HG02884 (cell line): Measurements from ENCODE around the gene KRTAP5-5.
"Not testable (repeated sequence)": the region's sequence is repeated elsewhere in the genome, so short reads cannot be mapped to it uniquely, and the experiment has no call there.

Experiments
- ATAC-seq: cut with Tn5 transposase; IDR thresholded peaks from one replicate; pipeline ENCODE4 v1.9.1; 2021; ENCODE audit warnings: mild to moderate bottlenecking, moderate library complexity; ENCODE audit not compliant: unreplicated experiment

KRTAP5-5 gene

DNA sequence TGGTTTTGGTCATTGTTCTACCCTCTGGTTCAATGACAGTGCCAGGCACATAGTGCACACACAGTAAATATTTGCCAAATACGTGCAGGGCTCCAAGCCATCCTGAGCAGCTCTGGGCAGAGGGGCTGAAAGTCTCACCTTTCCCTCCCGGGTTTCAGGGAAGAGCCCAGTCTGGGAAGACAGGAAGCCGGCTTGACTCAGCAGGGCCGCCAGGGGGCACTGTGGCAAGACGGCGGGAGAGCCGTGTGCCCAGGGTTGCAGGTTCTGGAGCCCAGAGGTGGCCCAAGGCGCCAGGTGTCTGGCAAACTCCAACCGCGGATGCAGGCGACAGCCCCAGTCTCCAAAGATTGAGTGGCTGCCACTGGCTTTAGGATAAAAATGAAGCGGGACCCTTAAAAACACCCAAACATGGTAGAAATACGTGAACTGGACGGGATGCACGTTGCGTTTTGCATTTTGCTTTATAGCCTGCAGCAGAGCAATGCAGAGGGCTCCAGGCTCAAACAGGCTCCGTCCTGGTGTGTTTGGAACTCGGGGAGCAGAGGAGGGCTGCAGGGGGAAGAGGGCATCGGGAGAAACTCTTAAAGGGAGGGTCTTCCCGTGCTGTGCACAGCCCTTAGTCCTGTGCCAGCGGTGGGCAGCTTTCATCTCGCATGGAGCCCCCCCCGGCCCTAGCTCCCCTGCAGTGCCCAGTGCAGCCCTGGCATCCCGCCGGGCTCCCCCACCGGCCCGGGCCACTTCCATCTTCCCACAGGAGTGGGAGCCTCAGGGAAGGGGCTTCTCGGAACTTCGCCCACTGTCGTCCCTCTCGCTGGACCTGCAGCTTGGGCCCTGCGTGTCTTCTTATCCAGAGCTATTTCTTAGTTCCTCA, 10.7 kb downstream of the KRTAP5-5 start:
- ATAC-seq: no peak

DNA sequence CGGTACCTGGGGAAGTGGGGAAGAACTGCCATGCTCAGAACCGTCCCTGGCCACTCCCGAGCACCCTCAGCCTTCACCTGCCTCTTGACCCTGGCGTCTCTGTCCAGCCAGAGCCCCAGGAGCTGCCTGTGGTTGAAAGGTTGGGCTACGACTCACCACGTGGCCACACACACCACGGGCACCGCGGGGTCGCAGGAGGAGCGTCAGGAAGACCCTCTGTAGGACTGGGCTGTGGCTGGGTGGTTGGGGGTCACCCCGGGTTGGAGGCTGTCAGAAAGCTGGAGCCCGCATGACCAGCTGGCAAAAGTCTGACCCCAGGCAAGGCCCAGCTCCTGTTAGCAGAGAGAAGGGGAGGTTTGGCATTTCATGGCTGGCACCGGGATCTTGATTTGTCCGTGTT, 11.5 kb downstream of the KRTAP5-5 start:
- ATAC-seq: no peak

DNA sequence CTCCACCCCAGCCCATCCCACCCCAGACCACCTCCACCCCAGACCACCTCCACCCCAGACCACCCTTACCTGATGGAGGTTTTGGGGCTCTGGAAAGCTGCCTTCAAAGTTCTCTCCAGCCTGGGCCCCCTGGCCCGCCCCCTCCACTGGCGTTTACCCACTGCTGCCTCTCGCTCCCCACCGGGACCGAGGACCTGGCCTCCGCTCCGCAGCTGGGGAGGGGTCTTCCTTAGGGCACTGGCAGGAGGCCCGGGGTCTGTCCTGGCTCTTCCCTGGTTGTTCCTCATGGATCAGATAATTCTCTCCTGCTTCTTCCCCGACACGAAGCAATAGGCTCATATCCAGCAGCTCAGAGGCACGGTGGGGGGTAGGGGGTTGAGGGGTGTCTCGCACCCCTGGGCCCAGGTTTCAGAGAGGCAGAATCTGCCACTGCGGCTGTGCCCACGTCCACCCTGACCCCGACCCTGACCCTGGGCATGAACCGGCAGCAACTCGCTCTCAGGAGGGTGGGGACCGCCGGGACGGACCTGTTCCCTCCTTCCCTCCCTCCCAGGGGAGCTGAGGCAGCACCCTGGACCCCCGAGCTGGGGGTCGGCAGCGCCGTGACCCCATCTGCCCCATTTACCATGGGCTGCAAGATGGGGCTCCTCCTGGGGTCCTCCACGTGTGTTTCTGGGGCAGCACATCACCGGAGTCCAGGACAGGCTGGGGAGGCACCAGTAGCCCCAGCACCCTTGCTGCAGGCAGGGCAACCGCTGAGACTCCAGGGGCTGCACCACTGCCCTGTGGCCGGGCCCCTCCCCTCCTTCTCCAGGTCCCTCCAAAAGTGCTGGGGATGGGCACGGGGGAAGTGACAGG, 12.9 kb downstream of the KRTAP5-5 start:
- ATAC-seq: no peak

DNA sequence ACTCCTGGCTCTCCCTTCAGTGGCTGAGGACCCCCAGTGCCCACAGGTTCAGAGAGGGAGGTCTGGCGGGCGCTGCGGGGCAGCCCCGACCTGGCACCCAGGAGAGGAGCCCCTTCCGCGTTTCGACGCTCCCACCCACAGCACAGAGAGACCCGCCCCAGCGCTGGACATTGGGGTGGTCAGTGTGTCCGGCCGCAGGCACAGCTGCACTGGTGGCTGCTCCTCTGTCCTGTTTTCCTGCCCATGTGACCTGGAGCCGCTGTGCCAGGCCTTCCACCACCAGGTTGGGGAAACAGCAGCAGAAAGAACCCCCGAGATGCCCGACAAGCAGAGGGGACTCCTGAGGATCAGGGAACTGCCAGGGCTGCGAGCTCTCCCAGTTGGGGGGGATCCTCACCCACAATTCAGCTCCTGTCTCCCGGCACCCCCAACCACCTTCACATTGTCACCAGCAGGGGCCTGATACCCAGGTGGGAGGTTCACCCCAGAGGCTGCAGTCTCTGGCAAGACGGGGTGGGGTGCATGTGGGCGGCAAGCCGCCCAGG, 13.6 kb downstream of the KRTAP5-5 start:
- ATAC-seq: no peak

DNA sequence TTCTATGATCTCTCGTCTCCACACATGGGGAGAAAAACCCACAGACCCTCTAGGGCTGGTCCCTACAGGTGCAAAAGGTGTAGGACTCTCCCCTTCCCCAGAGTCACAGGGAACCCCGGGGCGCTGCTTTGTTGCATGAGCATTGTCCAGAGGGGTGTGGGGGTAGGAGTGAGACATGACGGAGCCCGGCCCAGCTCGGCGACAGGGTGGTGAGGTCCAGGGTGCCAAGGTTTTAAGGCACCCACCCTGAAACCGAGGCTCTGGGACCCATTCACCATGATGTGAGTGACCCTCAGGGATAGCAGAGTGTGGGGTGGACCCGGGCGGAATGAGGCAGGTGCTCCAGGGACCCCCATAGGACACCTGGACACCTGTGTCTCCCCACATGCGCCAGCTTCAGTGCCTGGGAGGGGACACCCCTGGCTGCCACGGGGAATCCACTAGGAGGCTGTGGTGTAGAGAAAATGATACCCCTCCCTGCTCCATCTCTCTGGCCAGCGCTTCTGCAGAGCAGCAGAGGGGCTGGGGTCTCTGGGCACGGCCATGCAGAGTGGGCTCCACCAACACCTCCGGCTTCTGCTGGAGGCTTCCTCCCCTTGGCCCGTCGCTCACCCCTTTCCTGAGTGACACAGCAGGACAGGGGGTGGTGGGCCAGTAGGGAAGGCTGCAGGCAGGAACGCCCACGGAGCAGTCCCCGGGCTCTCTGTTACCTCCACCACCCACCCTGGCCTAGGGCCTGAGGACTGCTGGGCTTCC, 15.2 kb downstream of the KRTAP5-5 start:
- ATAC-seq: no peak

DNA sequence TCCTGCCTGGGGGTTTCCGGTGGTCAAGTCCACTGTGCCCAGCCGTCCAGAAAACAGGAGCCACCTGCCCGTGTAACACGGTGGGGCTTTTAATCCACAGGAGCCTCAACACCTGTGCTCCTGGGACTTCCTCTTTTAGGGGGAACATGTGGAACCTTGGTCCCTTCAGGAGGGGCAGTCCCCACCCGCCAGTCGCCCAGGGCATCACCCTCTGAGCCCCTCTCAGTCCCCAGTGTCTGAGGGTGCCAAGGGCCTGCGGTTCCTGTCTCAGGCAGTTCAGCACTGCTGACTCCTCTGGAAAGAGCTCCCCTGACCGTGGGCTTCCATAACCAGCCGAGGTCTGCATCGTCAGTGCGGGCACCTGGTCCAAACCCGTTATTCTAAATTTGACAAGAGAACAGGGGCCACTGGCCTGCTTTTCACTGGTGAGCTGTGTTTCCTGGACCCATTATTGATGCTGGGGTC, 15.8 kb downstream of the KRTAP5-5 start:
- no peak for ATAC-seq

DNA sequence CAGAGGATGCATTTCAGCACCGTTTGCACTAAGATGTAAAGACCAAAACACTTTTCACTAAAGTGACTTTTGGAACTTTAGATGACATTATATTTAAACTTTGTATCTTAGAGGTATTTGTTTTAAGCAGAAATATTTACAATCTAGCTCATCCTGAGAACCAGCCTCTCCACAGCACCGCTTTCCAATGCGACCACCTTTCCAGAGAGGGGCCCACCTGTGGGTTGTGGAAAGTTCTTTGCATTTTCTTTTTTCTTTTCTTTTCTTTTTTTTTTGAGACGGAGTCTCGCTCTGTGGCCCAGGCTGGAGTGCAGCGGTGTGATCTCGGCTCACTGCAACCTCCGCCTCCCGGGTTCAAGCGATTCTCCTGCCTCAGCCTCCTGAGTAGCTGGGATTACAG, 17.0 kb downstream of the KRTAP5-5 start:
- not testable (repeated sequence) for ATAC-seq

DNA sequence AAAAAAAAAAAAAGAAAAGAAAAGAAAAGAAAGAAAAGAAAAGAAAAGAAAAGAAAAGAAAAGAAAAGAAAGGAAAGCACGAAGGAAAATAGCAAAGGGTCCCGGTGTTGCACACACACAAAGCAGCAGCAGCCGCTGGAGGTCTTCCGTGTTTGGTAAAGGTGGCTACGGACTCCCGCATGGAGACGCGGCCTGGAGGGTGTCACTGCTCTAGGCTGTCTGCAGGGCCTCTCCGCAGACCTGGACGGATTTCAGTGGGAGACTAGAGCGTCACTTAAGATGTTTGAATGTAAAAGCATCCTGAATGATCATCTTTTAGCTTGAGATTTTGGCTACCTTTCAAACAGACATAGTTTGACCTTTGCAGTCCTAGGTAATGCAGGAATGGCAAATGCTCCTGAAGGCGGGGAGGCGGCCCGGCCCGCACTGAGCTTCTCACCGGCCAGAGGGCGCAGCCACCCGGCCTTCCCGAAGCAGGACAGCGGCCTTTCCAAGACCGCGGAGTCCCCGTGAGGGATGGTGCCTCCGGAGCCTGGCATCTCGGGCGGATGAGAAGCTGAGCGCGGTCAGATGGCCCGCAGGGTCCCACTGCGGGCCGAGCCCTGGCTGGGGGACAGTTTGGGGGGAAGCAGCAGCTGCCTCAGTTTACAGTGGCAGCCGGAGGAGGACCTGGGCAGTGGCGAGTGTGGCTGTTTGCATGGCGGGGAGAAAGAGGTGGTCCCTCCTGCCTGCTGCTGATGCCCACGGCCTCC, 18.5 kb downstream of the KRTAP5-5 start:
- no peak for ATAC-seq

DNA sequence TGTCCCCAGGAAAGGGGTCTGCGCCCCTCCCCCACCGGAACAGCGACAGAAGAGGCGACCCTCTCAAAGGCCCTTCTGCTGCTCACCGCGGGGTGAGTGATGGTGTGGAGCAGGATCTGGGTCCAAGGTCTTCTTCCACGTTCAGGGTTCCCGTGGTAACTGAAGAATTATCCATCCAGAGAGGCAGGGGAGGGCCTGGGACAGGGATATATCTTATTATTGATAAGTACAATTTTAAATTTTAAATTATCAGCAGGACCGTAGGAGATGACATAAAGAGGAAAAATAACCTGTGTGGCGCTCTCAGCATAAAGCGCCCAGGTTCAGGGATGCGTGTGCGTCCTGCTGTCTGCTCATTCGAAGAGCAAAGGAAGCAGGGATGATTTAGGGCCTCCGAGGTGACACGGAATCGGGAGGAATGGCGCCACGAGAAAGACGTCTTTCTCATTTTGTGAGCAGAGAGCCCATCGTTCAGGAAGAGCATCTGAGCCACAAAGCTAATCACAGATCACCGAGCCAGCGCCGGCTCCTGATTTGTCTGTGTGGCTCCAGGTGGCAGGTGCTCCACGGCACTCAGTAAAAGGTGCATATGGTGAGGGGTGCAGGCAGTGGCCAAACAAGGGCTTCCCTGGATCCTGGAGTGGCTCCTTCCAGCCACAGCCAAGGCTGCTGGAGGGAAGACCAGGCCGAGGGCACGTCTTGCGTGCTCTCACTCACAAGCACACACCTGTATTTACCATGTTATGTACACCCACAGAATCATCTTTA, 19.3 kb downstream of the KRTAP5-5 start:
- no peak for ATAC-seq

DNA sequence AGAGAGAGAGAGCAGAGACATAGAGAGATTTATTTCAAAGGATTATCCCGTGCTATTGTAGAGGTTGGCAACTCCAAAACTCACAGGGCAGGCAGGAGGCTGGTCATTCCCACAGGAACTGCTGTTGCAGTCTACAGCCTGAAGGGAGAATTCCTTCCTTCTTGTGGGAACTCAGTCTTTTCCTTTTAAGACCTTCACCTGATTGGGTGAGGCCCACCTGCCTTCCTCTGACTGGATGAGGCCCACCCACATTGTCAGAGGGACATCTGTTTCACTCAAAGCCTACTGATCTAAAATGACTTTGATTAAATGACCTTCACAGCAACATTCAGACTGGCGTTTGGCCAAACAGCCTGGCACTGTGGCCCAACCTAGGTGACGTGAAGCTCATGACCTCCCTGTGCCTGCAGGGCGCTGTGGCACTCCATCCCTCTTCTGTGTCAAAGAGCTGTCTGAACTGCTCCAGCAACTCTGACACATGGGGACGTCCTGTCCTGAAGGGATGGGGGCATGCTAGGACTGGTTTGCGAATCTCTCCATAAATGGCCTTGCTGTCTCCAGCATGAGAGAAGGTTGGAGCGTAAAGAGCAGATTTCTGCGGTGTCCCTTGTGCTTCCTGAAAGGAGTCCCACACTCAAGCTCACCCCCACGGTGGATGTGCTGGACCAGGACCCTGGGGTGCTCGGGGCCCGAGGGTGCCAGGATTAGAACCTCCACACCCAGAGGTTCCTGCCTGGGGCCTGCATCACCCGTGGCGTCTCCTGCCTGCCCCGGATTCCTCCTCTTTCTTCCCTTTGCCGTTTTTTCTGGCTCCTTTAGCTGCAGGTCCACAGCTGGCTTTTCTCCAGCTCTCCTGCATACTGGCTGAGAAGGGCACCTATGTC, 20.7 kb downstream of the KRTAP5-5 start:
- no peak for ATAC-seq

DNA sequence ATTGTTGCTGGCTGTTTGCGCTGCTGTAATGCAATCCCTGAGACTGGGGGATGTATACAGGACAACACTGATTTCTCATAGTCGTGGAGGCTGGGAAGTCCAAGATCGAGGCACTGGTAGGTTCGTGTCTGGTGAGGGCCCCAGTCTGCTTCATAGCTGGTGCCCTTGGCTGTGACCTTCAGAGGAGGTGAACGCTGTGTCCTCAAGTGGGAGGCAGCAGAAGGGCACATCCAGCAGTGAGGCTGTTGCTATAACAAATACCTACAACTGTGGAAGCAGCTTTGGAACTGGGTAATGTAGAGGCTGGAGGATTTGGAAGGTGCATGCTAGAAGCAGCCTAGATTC, 21.3 kb downstream of the KRTAP5-5 start:
- no peak for ATAC-seq

DNA sequence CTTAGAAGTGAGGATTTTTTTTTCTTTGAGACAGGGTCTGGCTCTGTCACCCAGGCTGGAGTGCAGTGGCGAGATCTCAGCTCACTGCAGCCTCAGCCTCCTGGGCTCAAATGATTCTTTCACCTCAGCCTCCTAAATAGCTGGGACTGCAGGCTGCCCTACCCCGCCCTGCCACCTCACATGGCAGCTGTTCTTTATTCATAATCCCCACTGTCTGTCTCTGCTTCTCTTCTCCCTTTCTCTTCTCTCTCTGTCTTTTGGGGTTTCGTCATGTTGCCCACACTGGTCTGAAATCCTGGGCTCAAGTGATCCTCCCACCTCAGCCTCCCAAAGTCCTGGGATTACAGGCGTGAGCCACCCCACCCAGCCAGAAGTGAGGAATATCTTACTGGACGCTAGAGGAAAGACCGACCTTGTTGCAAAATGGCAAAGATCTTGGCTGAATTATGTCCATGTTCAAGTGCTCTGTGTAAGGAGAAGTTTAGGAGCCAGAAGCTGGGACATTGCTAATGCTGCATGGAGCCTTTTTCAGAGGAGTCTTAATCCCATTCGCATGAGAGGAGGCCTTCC, 21.9 kb downstream of the KRTAP5-5 start:
- ATAC-seq: no peak

DNA sequence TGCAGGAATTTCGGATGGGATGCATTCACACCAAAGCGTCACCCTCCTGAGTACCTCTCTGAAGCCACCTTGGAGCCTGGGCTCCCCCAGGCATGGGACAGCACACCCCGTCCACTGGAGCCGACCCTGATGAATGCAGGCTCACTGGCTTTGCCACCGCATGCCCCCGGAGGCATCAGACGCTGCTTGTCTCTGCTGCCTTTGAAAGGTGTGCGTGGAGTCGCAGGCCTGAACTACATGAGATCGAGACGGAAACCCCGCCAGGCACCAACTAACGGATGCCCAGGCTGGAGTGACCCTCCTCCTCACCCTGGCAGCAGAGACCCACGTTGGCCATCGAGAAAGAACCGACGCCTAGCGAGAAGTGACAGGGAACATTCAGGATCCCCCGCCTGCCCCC, 22.5 kb downstream of the KRTAP5-5 start:
- ATAC-seq: no peak

DNA sequence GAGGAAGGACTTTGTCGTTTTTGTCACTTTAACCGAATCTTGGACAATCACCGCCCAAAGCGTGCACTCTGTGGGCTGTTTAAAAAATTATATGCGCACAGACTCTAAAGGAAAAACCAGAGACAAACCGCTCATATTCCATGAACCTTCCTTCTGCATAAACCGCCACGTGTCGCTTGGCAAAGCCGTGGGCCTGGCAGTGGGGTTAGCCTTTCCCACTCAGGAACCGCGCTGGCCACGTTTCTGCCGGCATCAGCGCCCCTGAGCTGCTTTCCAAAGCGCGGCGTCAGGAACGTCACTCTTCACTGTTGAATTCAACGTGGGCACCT, 22.8 kb downstream of the KRTAP5-5 start:
- no peak for ATAC-seq

DNA sequence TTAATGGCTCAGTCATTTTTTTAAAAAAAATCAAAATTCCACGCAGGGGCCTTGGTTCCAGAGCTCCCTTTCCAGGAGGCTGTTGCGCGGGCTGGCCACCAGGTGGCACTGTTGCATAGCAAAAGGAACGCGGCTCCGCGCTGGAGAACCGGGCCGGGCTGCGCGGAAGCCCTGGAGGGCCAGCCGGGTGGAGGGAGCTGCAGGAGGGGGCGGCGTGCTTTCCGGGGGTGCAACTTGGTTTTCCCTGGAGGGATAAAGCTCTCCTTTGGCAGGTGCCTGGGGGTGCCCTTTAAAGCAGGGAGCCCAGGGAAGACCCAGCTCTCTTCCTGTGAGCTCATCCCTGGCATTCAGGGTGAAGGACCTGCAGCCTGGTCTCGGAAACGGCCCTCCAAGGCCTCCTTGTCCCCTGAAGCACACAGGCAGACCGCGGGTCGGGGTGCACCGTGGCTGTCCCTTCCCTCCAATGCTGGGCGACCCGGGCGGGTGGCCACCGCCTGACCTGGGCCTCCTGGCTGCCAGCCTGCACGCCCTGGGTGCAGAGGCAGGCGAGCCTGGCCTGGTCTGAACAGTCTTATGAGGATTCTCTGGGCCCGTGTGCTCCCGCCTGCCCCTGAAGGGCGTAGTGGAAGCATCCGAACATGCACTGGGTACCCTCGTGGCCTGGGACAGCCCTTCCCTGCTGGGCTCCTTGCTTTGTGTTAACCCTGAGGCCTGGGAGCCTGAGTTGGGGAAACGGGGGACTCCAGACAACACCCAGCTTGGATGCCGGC, 23.4 kb downstream of the KRTAP5-5 start:
- no peak for ATAC-seq

DNA sequence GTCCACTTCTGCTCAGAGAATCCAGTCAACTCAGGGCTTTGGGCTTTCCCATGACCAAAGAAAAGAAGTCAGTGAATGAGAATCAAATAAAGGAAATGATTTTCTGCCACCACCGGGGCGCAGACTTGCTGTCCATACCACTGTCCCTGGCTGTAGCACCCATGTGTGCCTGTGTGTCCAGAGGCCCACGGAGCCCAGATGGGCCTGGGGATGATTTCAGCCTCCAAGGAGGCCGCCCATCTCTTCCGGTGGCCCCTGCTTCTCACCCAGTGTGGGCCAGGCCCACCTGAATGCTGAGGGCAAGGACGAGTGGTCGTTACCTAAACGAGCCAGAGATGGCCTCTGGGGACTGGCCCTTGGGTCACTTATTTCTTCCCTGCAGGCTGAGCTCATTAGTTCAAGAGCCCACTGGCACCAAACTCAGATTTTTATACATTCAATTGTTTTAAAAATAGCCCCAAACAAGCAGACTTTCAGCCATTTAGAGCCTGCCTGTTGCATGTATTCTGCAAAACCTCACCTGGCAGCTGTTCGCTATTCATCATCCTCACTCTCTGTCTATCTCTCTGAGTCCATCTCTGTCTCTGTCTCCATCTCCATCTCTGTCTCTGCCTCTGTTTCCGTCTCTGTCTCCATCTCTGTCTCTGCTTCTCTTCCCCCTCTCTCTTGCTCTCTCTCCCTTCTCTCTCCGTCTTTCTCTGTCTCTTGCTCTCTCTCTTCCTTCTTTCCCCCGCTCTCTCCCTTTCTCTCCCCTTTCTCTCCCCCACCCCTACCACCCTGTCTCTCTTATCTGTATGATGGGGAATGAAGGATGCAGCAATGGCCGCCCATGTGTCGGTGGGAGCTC, 24.2 kb downstream of the KRTAP5-5 start:
- no peak for ATAC-seq
